H1 (cell line): Measurements from ENCODE around the gene P3H4. TPM values are rescaled to one million over a fixed set of nuclear protein-coding genes. Genes with fewer than 3 reads are reported as not detected.

ENCODE experiments used
- CTCF ChIA-PET: fragments of 300-600 bp; sonication (Branson Sonifier 250); formaldehyde crosslinking; loops from one replicate; lab custom pipeline; 2021; ENCODE audit not compliant: partially characterized antibody; lab: Charles Lee
- POLR2A ChIA-PET: fragments of 300-600 bp; sonication (Branson Sonifier 250); formaldehyde crosslinking; loops from one replicate; lab custom pipeline; 2021; ENCODE audit warnings: inconsistent platforms; ENCODE audit not compliant: partially characterized antibody; lab: Charles Lee
- DNase-seq, 2 experiments: peaks; one replicate each; pipeline versions ENCODE4 v3.0.0 to v3.0.0-alpha.2; 2010 to 2022; ENCODE audit warnings: low spot score in 2 of 2, low read depth in 1 of 2, mixed read lengths in 1 of 2
- FAIRE-seq: peaks from 2 replicates; lab custom pipeline; 2011; peaks lifted over from hg19 to GRCh38; lab: Jason Lieb, UNC
- H2AFZ ChIP-seq: 2 replicates; pipeline ENCODE4 v1.8.1; 2012; ENCODE audit warnings: low read length, inconsistent platforms
- H2AK5ac ChIP-seq: 2 replicates; pipeline ENCODE4 v1.6.1; 2013; ENCODE audit warnings: low read depth, low read length
- H2BK120ac ChIP-seq: replicated peaks from 2 replicates; pipeline ENCODE3; 2013; ENCODE audit warnings: low read depth, low read length, inconsistent platforms
- H2BK12ac ChIP-seq: 2 replicates; pipeline ENCODE4 v1.6.1; 2013; ENCODE audit warnings: low read depth, low read length
- H2BK15ac ChIP-seq: 2 replicates; pipeline ENCODE4 v1.6.1; 2013; ENCODE audit warnings: low read length
- H2BK20ac ChIP-seq: 2 replicates; pipeline ENCODE4 v1.6.1; 2013; ENCODE audit warnings: low read length
- H2BK5ac ChIP-seq: 2 replicates; pipeline ENCODE4 v1.6.1; 2013; ENCODE audit warnings: low read depth, low read length
- H3K14ac ChIP-seq: 2 replicates; pipeline ENCODE4 v1.6.1; 2013; ENCODE audit warnings: inconsistent platforms; ENCODE audit not compliant: insufficient read length
- H3K18ac ChIP-seq: 2 replicates; pipeline ENCODE4 v1.6.1; 2013; ENCODE audit warnings: low read length; ENCODE audit errors: extremely low read depth
- H3K23ac ChIP-seq: 2 replicates; pipeline ENCODE4 v1.6.1; 2013; ENCODE audit warnings: inconsistent platforms; ENCODE audit not compliant: insufficient read length
- H3K23me2 ChIP-seq: 2 replicates; pipeline ENCODE4 v1.6.1; 2013; ENCODE audit warnings: low read depth, low read length
- H3K27ac ChIP-seq: 2 replicates; pipeline ENCODE4 v1.6.1; 2011; ENCODE audit warnings: low read depth, low read length, inconsistent platforms
- H3K27me3 ChIP-seq, 4 experiments: replicated peaks in 1 of 4; 1 replicate in 1 of 4; 2 replicates in 3 of 4; pipeline versions ENCODE4 v1.6.1 to v1.8.1; 2011 to 2013; ENCODE audit warnings: low read length in 3 of 4, mild to moderate bottlenecking in 3 of 4, inconsistent platforms in 2 of 4, mixed read lengths in 2 of 4, moderate library complexity in 1 of 4; ENCODE audit not compliant: control insufficient read depth in 3 of 4, insufficient read depth in 3 of 4; ENCODE audit errors: extremely low read depth in 1 of 4
- H3K36me3 ChIP-seq, 4 experiments: 2 replicates each; pipeline versions ENCODE4 v1.6.1 to v1.8.1; 2011 to 2013; ENCODE audit warnings: mild to moderate bottlenecking in 4 of 4, low read length in 3 of 4, moderate library complexity in 2 of 4, control low read depth in 1 of 4, inconsistent platforms in 1 of 4; ENCODE audit not compliant: insufficient read depth in 4 of 4, control insufficient read depth in 2 of 4
- H3K4ac ChIP-seq: replicated peaks from 2 replicates; pipeline ENCODE3; 2013; ENCODE audit warnings: low read length, low read depth, mixed read lengths, inconsistent platforms; ENCODE audit not compliant: insufficient read length
- H3K4me1 ChIP-seq, 4 experiments: replicated peaks in 1 of 4; 1 replicate in 1 of 4; 2 replicates in 3 of 4; pipeline versions ENCODE4 v1.6.1 to v1.8.1; 2011 to 2013; ENCODE audit warnings: low read length in 3 of 4, inconsistent platforms in 2 of 4, mixed read lengths in 1 of 4; ENCODE audit not compliant: insufficient read depth in 4 of 4, control insufficient read depth in 3 of 4
- H3K4me2 ChIP-seq, 2 experiments: 2 replicates each; pipeline versions ENCODE4 v1.6.1 to v1.8.1; 2011 to 2013; ENCODE audit warnings: low read depth in 2 of 2, low read length in 2 of 2, control low read depth in 1 of 2, inconsistent platforms in 1 of 2, mild to moderate bottlenecking in 1 of 2; ENCODE audit not compliant: insufficient read depth in 1 of 2
- H3K4me3 ChIP-seq, 4 experiments: fragments of 200-600, 300-600 bp in 1 of 4; sonication (generic), shearing (Covaris generic), sonication (Bioruptor Twin) in 1 of 4; 2 replicates each; pipeline versions ENCODE4 v1.5.1 to v1.8.1; 2011 to 2016; ENCODE audit warnings: low read length in 4 of 4, low read depth in 3 of 4, control low read depth in 2 of 4, inconsistent platforms in 2 of 4, mild to moderate bottlenecking in 2 of 4, mixed read lengths in 1 of 4, moderate library complexity in 1 of 4; ENCODE audit not compliant: insufficient read depth in 2 of 4; ENCODE audit errors: extremely low read depth in 1 of 4
- H3K56ac ChIP-seq: replicated peaks from 2 replicates; pipeline ENCODE3; 2013; ENCODE audit warnings: low read depth, mild to moderate bottlenecking, mixed read lengths, low read length, inconsistent platforms; ENCODE audit not compliant: insufficient read length
- H3K79me1 ChIP-seq: 2 replicates; pipeline ENCODE4 v1.6.1; 2013; ENCODE audit warnings: low read depth, low read length, control low read depth
- H3K79me2 ChIP-seq, 2 experiments: 2 replicates each; pipeline versions ENCODE4 v1.6.1 to v1.8.1; 2012 to 2013; ENCODE audit warnings: low read length in 2 of 2, mild to moderate bottlenecking in 2 of 2, inconsistent platforms in 1 of 2; ENCODE audit not compliant: insufficient read depth in 2 of 2, control insufficient read depth in 1 of 2
- H3K9ac ChIP-seq, 4 experiments: replicated peaks in 1 of 4; 1 replicate in 1 of 4; 2 replicates in 3 of 4; pipeline versions ENCODE4 v1.6.1 to v1.8.1; 2011 to 2013; ENCODE audit warnings: low read depth in 3 of 4, low read length in 3 of 4, control low read depth in 2 of 4, mild to moderate bottlenecking in 2 of 4, moderate library complexity in 2 of 4, inconsistent platforms in 1 of 4; ENCODE audit errors: extremely low read depth in 1 of 4
- H3K9me3 ChIP-seq, 2 experiments: 2 replicates each; pipeline versions ENCODE4 v1.6.1 to v1.8.1; 2012 to 2013; ENCODE audit warnings: mild to moderate bottlenecking in 2 of 2, moderate library complexity in 2 of 2, control low read depth in 1 of 2, inconsistent platforms in 1 of 2, low read depth in 1 of 2, low read length in 1 of 2, mixed read lengths in 1 of 2; ENCODE audit not compliant: insufficient read depth in 2 of 2
- H4K20me1 ChIP-seq, 2 experiments: replicated peaks in 1 of 2; 2 replicates each; pipeline versions ENCODE3 to v1.8.1; 2011 to 2013; ENCODE audit warnings: inconsistent platforms in 2 of 2, low read length in 2 of 2, mild to moderate bottlenecking in 1 of 2; ENCODE audit not compliant: insufficient read depth in 2 of 2, control insufficient read depth in 1 of 2
- H4K5ac ChIP-seq: 2 replicates; pipeline ENCODE4 v1.6.1; 2013; ENCODE audit warnings: low read length, low read depth, mixed read lengths, inconsistent platforms; ENCODE audit not compliant: insufficient read length
- H4K8ac ChIP-seq: 2 replicates; pipeline ENCODE4 v1.8.0; 2013; ENCODE audit warnings: mild to moderate bottlenecking, moderate library complexity, low read length, inconsistent platforms; ENCODE audit not compliant: insufficient read depth; ENCODE audit errors: extremely low read depth
- H4K91ac ChIP-seq: replicated peaks from 2 replicates; pipeline ENCODE3; 2013; ENCODE audit warnings: low read length, mixed read lengths, inconsistent platforms; ENCODE audit not compliant: insufficient read length
- GABPA ChIP-seq: IDR thresholded peaks from 2 replicates; pipeline ENCODE4 v1.6.1; 2011; ENCODE audit warnings: mild to moderate bottlenecking, low read length, moderate library complexity, borderline replicate concordance; ENCODE audit not compliant: insufficient read depth
- JUND ChIP-seq: IDR thresholded peaks from 2 replicates; pipeline ENCODE4 v1.6.1; 2011; ENCODE audit warnings: mild to moderate bottlenecking, improper control_type of control experiment, low read length
- MAX ChIP-seq: IDR thresholded peaks from 2 replicates; pipeline ENCODE4 v1.6.1; 2012; ENCODE audit warnings: inconsistent platforms
- POLR2A ChIP-seq, 2 experiments: IDR thresholded peaks; 1 replicate in 1 of 2; 2 replicates in 1 of 2; pipeline ENCODE4 v1.6.1; 2011; ENCODE audit warnings: low read depth in 2 of 2, low read length in 2 of 2, mild to moderate bottlenecking in 2 of 2; ENCODE audit errors: control extremely low read depth in 1 of 2
- RNF2 ChIP-seq: fragments of 200-900, 300-1000 bp; sonication (generic); IDR thresholded peaks from 2 replicates; pipeline ENCODE4 v1.7.1; 2016; ENCODE audit warnings: borderline replicate concordance, low read depth, mild to moderate bottlenecking, antibody characterized with exemption, low read length; ENCODE audit not compliant: poor library complexity, severe bottlenecking; ENCODE audit errors: missing control alignments
- SP4 ChIP-seq: IDR thresholded peaks from 2 replicates; pipeline ENCODE4 v1.6.1; 2012; ENCODE audit warnings: low read length, inconsistent platforms
- TAF1 ChIP-seq: IDR thresholded peaks from 2 replicates; pipeline ENCODE4 v1.6.1; 2011; ENCODE audit warnings: mild to moderate bottlenecking, low read depth, low read length
- USF2 ChIP-seq: IDR thresholded peaks from 2 replicates; pipeline ENCODE4 v1.6.1; 2011; ENCODE audit warnings: low read length, improper control_type of control experiment
- YY1 ChIP-seq: IDR thresholded peaks from 2 replicates; pipeline ENCODE4 v1.6.1; 2011; ENCODE audit warnings: low read depth, mild to moderate bottlenecking, low read length
- WGBS, 2 experiments: shearing (Covaris generic) in 1 of 2; methylation state at CpG; one replicate each; pipeline versions ENCODE4 v1.1.6 to v1.1.7; 2013 to 2015; ENCODE audit warnings: low lambda C conversion rate in 2 of 2, mixed read lengths in 2 of 2, inconsistent platforms in 1 of 2, low coverage in 1 of 2, missing lambda C conversion rate in 1 of 2; ENCODE audit not compliant: insufficient replicate concordance in 2 of 2, insufficient coverage in 1 of 2, insufficient read length in 1 of 2; ENCODE audit errors: extremely low coverage in 1 of 2, missing lambda C conversion rate in 1 of 2; 5-methylcytosine and 5-hydroxymethylcytosine counted together
- polyA plus RNA-seq, 7 experiments: library from polyadenylated mRNA; depleted of rRNA in 3 of 7; stranded (reverse) in 5 of 7; unstranded in 2 of 7; fragments of >200 nt in 5 of 7; fragments of 200-250 nt in 2 of 7; gene quantifications; 1 replicate in 5 of 7; 2 replicates in 1 of 7; 4 replicates in 1 of 7; pipeline versions ENCODE4 v1.2.1 to v1.2.3, GENCODE V29; 2011 to 2013; ENCODE audit warnings: missing spikeins in 2 of 7, mixed read lengths in 2 of 7
- total RNA-seq: library from RNA; stranded (reverse); fragmentation: NEBNext Ultra II Directional; extraction: Animal tissue kit (Norgen Biotek cat#: 25700); gene quantifications from 2 replicates; pipeline ENCODE4 v1.2.1, GENCODE V29; 2021

Gene P3H4
- total and polyA plus RNA-seq, 2 of the 8 experiments (the other 6 are each of a cell fraction or from before 2014, with no cell fraction given): 23.4 to 26.7 TPM

GRCh38 chr17:41801374-41802271 lies 10.1 kb downstream of the P3H4 start:
- 0 out of 2 replicates have a peak overlapping the region, but pooled peaks have one; percentile 1 for H3K27ac ChIP-seq
- H3K9me3 ChIP-seq: no peaks in the 10 kb centered on the region
- TF ChIP-seq JUND: no peak
- TF ChIP-seq SP4: peak; percentile 53; the same call in 1 of the 2 replicates
- TF ChIP-seq YY1: peak; percentile 74
- no peak for TF ChIP-seq RNF2
- no peak for TF ChIP-seq GABPA
- peak; percentile 56; the same call in 1 of the 2 replicates for TF ChIP-seq MAX
- TF ChIP-seq TAF1: no peak
- no peak for TF ChIP-seq USF2
- peak in 1 of 2 experiments; percentile 17; a peak in 1 of 3 replicates for TF ChIP-seq POLR2A (IDR thresholded peaks at IDR 0.05; ENCODE audit: control extremely low read depth in 1 of 2, low read depth in 2 of 2, low read length in 2 of 2)

More at GRCh38 chr17:41801374-41802271, 10.1 kb downstream of the P3H4 start:
- no peak overlapping the region for H3K23ac ChIP-seq
- no peaks in the 10 kb centered on the region for H3K79me1 ChIP-seq
- no peak overlapping the region for H2BK20ac ChIP-seq
- no peak overlapping the region; the same call in 1 of the 2 replicates for H2BK12ac ChIP-seq
- DNase-seq (peak in 1 of 2 experiments; percentile 97), FAIRE-seq (peak; percentile 42)
- no peak overlapping the region for H2AFZ ChIP-seq
- peak overlapping the region; percentile 45 for H4K91ac ChIP-seq
- peak overlapping the region; percentile 84; the same call in 1 of the 2 replicates for H2BK15ac ChIP-seq
- peak overlapping the region; percentile 58 to 71 for H3K4me2 ChIP-seq
- POLR2A ChIA-PET: interaction anchor here (0.6 to 6.9 kb wide), 18 partner anchors 9 to 239 kb away, joined by 3 to 71 read pairs (median 5); partner anchors contain the start of genes EIF1, FKBP10, HAP1 and JUP
- H3K56ac ChIP-seq: no peak overlapping the region
- H3K9ac ChIP-seq: no peak overlapping the region
- H3K14ac ChIP-seq: no peak overlapping the region
- peaks cover 0 to 3% (median 0%) of the 10 kb centered on the region in 4 experiments; a peak in 1 of 8 replicates for H3K36me3 ChIP-seq
- H3K4me3 ChIP-seq: peak overlapping the region in 2 of 4 experiments; percentile 21 to 34; a peak in 4 of 8 replicates
- peaks cover 5 to 15% (median 10%) of the 10 kb centered on the region in 4 experiments for H3K4me1 ChIP-seq
- no peak overlapping the region for H2AK5ac ChIP-seq
- H4K5ac ChIP-seq: no peak overlapping the region
- H3K79me2 ChIP-seq: no peaks in the 10 kb centered on the region
- CTCF ChIA-PET: interaction anchor here (0.6 to 10.9 kb wide), 36 partner anchors 9 to 215 kb away, joined by 3 to 149 read pairs (median 6); partner anchors contain the start of genes DNAJC7, FKBP10, JUP and P3H4
- H3K18ac ChIP-seq: 0 out of 2 replicates have a peak overlapping the region, but pooled peaks have one; percentile 68
- H4K8ac ChIP-seq: no peak overlapping the region; the same call in 1 of the 2 replicates
- H3K4ac ChIP-seq: no peak overlapping the region
- WGBS, 2 experiments: 26% methylated on average over 11 of the region's 14 CpGs; no CpG with 5 or more reads in 1 of the 2 experiments
- peaks cover 2% of the 10 kb centered on the region; the same call in 1 of the 2 replicates for H3K23me2 ChIP-seq
- no peaks in the 10 kb centered on the region for H3K27me3 ChIP-seq
- H4K20me1 ChIP-seq: no peaks in the 10 kb centered on the region
- peak overlapping the region; percentile 10; the same call in 1 of the 2 replicates for H2BK5ac ChIP-seq
- H2BK120ac ChIP-seq: no peak overlapping the region
